Mononuclear cell (primary cell): Measurements from ENCODE around the gene CLEC1A. TPM values are rescaled to one million over a fixed set of nuclear protein-coding genes. Genes with fewer than 3 reads are reported as not detected.
"Not testable (repeated sequence)": the region's sequence is repeated elsewhere in the genome, so short reads cannot be mapped to it uniquely, and the experiment has no call there.

Experiments
- H3K27me3 ChIP-seq: 2 replicates; pipeline ENCODE4 v1.6.0; 2011; ENCODE audit warnings: low read length, control low read depth; ENCODE audit not compliant: insufficient read depth
- H3K4me1 ChIP-seq: 2 replicates; pipeline ENCODE4 v1.5.1; 2011; ENCODE audit warnings: mild to moderate bottlenecking, low read length, control low read depth; ENCODE audit not compliant: insufficient read depth
- H3K4me3 ChIP-seq: 2 replicates; pipeline ENCODE4 v1.5.1; 2011; ENCODE audit warnings: mild to moderate bottlenecking, low read length, moderate library complexity
- H3K9me3 ChIP-seq: 2 replicates; pipeline ENCODE4 v1.5.1; 2011; ENCODE audit warnings: low read depth, mild to moderate bottlenecking, control low read depth, low read length
- total RNA-seq: library from RNA; depleted of rRNA; stranded (reverse); fragments of >200 nt; gene quantifications from one replicate; pipeline ENCODE4 v1.2.3, GENCODE V29; 2012

The CLEC1A gene
- total RNA-seq, 1 donor: 0.10 TPM

- H3K4me1 ChIP-seq: peaks cover 14% of the 10 kb centered on the region
- H3K9me3 ChIP-seq: no peaks in the 10 kb centered on the region
- H3K4me3 ChIP-seq: no peak overlapping the region
- no peaks in the 10 kb centered on the region for H3K27me3 ChIP-seq
Measured at GRCh38 chr12:10033783-10034545, 64.8 kb downstream of the CLEC1A start.

GRCh38 chr12:10031771-10032175 is 67.0 kb downstream of the CLEC1A start:
- Histone ChIP-seq H3K4me3 (no peak overlapping the region), H3K27me3 (no peaks in the 10 kb centered on the region), H3K4me1 (peaks cover 19% of the 10 kb centered on the region), H3K9me3 (no peaks in the 10 kb centered on the region)

GRCh38 chr12:10031321-10031720 is 67.5 kb downstream of the CLEC1A start:
- Histone ChIP-seq H3K4me1 (peaks cover 19% of the 10 kb centered on the region), H3K9me3 (no peaks in the 10 kb centered on the region), H3K4me3 (no peak overlapping the region), H3K27me3 (no peaks in the 10 kb centered on the region)

GRCh38 chr12:10030446-10030845 is 68.3 kb downstream of the CLEC1A start, which contains the start of gene CLEC9A:
TSS of gene CLEC9A (plus strand) at chr12:10030682. CDS start at chr12:10052688, 22,006 bp downstream.
- Histone ChIP-seq H3K4me1 (peaks cover 19% of the 10 kb centered on the region), H3K9me3 (no peaks in the 10 kb centered on the region)

GRCh38 chr12:10027721-10028120 is 71.1 kb downstream of the CLEC1A start:
- peaks cover 12% of the 10 kb centered on the region for H3K4me1 ChIP-seq
- H3K4me3 ChIP-seq: no peak overlapping the region
- no peaks in the 10 kb centered on the region for H3K9me3 ChIP-seq
- no peaks in the 10 kb centered on the region for H3K27me3 ChIP-seq

More at GRCh38 chr12:10030446-10030845, 68.3 kb downstream of the CLEC1A start, which contains the start of gene CLEC9A:
- Histone ChIP-seq H3K27me3 (no peaks in the 10 kb centered on the region), H3K4me3 (no peak within 1 kb of the TSS)

GRCh38 chr12:10027311-10027710 is 71.5 kb downstream of the CLEC1A start:
- no peak overlapping the region for H3K4me3 ChIP-seq

GRCh38 chr12:10026666-10027065 is 72.1 kb downstream of the CLEC1A start:
- H3K4me3 ChIP-seq, H3K27me3 ChIP-seq, H3K9me3 ChIP-seq: not testable (repeated sequence)
- peaks cover 12% of the 10 kb centered on the region for H3K4me1 ChIP-seq

More at GRCh38 chr12:10027311-10027710, 71.5 kb downstream of the CLEC1A start:
- Histone ChIP-seq H3K4me1 (peaks cover 12% of the 10 kb centered on the region), H3K27me3 (no peaks in the 10 kb centered on the region), H3K9me3 (no peaks in the 10 kb centered on the region)

GRCh38 chr12:10025236-10025635 is 73.5 kb downstream of the CLEC1A start:
- Histone ChIP-seq H3K4me3 (no peak overlapping the region), H3K27me3 (no peaks in the 10 kb centered on the region), H3K9me3 (no peaks in the 10 kb centered on the region), H3K4me1 (peaks cover 9% of the 10 kb centered on the region)

GRCh38 chr12:10021342-10021741 is 77.4 kb downstream of the CLEC1A start:
- Histone ChIP-seq H3K9me3 (no peaks in the 10 kb centered on the region), H3K4me1 (no peaks in the 10 kb centered on the region), H3K4me3 (no peak overlapping the region), H3K27me3 (no peaks in the 10 kb centered on the region)

Other genes with a start within 250 kb of the CLEC1A start
- gene CLEC2B, start 229.6 kb downstream of the CLEC1A start, total RNA-seq: 248 TPM
- gene KLRF2, start 217.5 kb downstream of the CLEC1A start, total RNA-seq: not detected
- not detected for gene CLEC2A, start 166.6 kb downstream of the CLEC1A start, total RNA-seq
- gene CLEC12A, start 127.6 kb downstream of the CLEC1A start, total RNA-seq: 33.7 TPM
- gene CLEC1B, start 99.9 kb downstream of the CLEC1A start, total RNA-seq: 14.2 TPM
- gene CLEC12B, start 88.4 kb downstream of the CLEC1A start, total RNA-seq: 1.9 TPM
- 0.42 TPM for gene CLEC9A, start 68.3 kb downstream of the CLEC1A start, total RNA-seq
- 177 TPM for gene CLEC7A, start 31.2 kb upstream of the CLEC1A start, total RNA-seq
- gene OLR1, start 73.1 kb upstream of the CLEC1A start, total RNA-seq: 104 TPM
- gene TMEM52B, start 80.0 kb upstream of the CLEC1A start, total RNA-seq: 1.4 TPM
- gene GABARAPL1, start 113.9 kb upstream of the CLEC1A start, total RNA-seq: 155 TPM
- gene KLRD1, start 208.9 kb upstream of the CLEC1A start, total RNA-seq: 34.0 TPM